ENCODE data around the gene GALNT2. TPM values are rescaled to one million over a fixed set of nuclear protein-coding genes. Genes with fewer than 3 reads are reported as not detected.

GALNT2 gene
- total RNA-seq, 1 donor from 2014 or later = 41.3 TPM

GRCh38 chr1:230248016-230248888 lies 181.2 kb downstream of the GALNT2 start:
- intact Hi-C loops (cut with micrococcal nuclease) = no loop called here

GRCh38 chr1:230248889-230249270 lies 181.8 kb downstream of the GALNT2 start:
- intact Hi-C loops (cut with micrococcal nuclease) = no loop called here

GRCh38 chr1:230249695-230250480 lies 182.8 kb downstream of the GALNT2 start:
- intact Hi-C loops (cut with micrococcal nuclease) = no loop called here

DNA sequence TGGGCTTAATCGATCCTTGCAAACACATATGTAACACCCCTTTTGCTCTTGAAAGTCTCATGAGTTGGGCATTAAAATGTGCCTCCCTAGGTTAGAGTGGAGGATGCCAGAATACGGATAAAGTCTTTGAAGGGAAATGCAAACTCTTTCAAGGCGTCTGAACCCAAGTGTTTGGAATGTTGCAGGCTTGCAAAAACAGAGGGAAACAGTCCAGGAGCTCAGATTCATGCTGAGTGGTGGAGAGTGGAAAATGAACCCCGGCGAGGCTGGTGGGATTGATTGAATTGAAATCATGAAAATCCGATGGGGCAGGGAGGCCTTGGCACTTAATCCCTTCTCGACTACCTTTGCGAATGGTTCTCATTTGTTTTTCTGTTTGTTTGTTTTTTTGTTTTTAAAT lies 183.6 kb downstream of the GALNT2 start:
- intact Hi-C loops (cut with micrococcal nuclease) = no loop called here

DNA sequence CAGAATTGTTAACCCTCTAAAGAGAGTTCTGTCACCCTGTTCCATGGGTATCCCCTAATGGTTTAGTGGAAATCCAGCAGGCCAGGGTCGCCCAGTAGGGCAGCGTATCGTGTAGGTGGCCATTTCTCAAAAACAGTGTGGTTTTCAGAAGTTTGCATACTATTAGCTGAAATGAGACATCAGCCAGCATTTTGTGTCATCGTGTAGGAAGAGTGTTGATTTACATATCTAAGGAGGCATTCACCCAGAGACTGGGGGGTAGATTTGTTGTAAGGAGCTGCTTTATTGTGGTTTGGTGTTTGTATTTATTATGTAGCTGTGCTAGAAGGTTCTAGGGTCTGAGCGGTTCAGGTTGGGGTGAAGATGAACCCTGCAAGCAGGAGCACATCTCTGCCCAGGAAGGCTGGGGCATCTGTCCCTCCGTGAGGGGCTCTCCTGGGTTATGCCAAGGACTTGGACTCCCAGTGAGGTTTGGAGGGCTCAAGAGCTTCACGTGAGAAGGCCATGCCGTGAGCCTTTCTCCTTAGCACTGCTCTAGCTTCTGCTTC lies 184.7 kb downstream of the GALNT2 start:
- intact Hi-C loops (cut with micrococcal nuclease) = no loop called here

DNA sequence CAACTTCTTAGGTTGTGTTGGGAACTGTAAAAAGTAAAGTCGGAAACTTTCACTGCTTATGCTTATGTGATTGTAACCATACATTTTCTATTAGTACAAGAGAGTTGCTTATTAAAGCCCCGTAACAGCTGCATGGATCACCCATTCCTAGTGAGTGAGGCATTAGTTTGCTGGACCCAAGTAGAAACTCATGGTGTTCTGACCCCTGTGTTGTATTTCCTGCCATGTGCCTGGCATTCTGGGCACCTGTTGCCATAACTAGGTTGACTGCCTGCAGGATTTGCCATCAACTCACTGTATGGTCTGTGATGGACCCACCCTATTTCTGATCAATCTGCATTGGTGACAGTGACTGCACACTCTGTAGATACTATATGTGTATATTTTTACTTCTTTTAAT lies 186.1 kb downstream of the GALNT2 start:
- intact Hi-C loops (cut with micrococcal nuclease) = no loop called here

DNA sequence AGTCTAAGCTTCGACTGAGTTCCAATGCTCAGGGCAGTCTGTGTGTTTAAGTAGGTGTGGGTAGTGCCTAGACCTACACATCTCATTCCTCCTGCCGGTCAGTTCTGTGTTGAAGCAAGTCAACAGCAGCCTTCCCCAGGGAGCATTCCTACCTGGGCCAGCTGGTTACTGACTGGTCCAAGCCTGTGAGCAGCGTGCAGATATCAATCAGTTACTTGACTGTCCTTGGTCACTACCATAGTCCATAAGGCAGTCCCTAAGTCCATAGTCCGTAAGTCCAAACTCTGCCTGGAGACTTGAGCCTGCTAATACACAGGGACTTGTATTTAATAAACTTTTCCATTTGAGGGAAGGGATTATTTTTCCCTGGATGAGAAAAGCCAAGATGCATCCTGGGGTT lies 187.2 kb downstream of the GALNT2 start:
- intact Hi-C loops (cut with micrococcal nuclease) = no loop called here

DNA sequence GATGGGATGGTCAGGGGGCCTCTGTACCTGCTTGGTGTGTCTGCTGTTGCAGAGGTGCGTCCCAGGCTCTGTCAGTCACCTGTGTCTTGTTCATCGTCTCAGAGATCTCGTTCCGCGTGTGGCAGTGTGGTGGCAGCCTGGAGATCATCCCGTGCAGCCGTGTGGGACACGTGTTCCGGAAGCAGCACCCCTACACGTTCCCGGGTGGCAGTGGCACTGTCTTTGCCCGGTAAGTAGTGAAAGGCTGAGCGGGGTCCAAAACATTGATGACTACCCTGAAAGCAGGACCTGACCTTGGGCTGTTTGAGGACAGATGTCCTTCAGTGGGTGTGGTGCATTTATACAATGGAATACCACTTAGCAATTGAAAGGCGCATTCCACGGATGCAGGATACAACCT lies 188.1 kb downstream of the GALNT2 start:
- intact Hi-C loops (cut with micrococcal nuclease) = no loop called here

- intact Hi-C loops (cut with micrococcal nuclease) = no loop called here
Observed at GRCh38 chr1:230255991-230256390, 189.0 kb downstream of the GALNT2 start.

GRCh38 chr1:230256896-230257295 lies 189.9 kb downstream of the GALNT2 start:
- intact Hi-C loops (cut with micrococcal nuclease) = no loop called here

DNA sequence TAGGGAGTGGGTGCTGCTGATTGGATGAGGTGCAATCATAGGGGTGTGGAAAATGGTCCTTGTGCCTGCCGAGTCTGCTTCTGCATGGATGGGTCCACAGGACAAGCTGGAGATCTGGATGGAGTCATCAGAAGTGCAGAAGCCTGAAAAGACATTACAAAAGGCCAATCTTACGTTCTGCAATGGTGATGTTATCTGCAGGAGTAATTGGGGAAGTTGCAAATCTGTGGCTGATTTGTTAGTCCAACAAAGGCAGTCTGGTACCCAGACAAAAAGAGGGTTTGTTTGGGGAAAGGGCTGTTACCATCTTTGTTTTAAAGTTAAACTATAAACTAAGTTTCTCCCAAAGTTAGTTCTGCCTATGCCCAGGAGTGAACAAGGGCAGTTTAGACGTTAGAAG lies 192.6 kb downstream of the GALNT2 start:
- intact Hi-C loops (cut with micrococcal nuclease) = no loop called here

DNA sequence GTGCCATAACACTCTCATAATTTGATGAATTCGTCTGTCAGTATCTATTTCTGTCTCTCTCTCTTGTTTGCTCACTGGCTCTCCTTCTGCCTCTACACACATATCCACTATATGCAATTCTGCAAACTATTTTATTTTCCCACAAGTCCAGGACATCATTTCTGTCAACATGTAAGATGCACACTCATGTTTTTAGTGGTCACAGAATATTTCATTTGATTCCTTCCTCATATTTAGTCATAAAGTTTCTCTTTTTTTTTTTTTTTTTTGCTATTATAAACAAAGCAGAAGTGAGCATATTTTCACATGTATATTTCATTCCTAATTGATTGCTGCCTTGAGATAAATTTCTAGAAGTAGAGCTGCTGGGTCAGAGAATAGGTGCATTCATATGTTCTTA lies 193.8 kb downstream of the GALNT2 start:
- intact Hi-C loops (cut with micrococcal nuclease) = no loop called here

GRCh38 chr1:230261928-230262650 lies 195.1 kb downstream of the GALNT2 start:
- intact Hi-C loops (cut with micrococcal nuclease) = no loop called here

- intact Hi-C loops (cut with micrococcal nuclease) = no loop called here
Observed at GRCh38 chr1:230262867-230263567, 196.0 kb downstream of the GALNT2 start.

- intact Hi-C loops (cut with micrococcal nuclease) = no loop called here
Observed at GRCh38 chr1:230263568-230264195, 196.6 kb downstream of the GALNT2 start.

DNA sequence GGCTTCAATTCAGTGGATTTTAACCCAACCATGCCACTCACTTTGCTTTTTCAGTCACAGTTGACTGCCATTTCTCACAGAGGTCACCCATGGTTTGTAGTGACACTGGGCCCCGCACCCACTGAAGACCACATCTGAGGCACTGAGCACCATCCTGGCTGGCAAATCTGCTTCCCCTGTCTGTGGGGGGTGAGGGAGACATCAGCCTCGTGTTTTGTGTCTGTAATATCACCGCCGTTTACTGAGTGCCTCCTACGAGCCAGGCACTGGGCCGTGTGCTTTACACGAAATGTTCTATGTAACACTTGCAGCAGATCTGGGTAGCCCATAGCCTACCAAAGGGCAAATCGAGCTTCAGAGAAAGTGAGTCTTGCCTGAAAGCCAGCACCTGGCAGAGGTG lies 197.3 kb downstream of the GALNT2 start:
- intact Hi-C loops (cut with micrococcal nuclease) = no loop called here

- intact Hi-C loops (cut with micrococcal nuclease) = no loop called here
Observed at GRCh38 chr1:230265200-230266115, 198.4 kb downstream of the GALNT2 start.

GRCh38 chr1:230266456-230266855 lies 199.4 kb downstream of the GALNT2 start:
- intact Hi-C loops (cut with micrococcal nuclease) = no loop called here

GRCh38 chr1:230267338-230268065 lies 200.5 kb downstream of the GALNT2 start:
- intact Hi-C loops (cut with micrococcal nuclease) = loop anchor here (2.0 kb wide), 1 partner anchor 607 kb away; no protein-coding TSS in a partner anchor
